NCI-H2081 (cell line): ENCODE data around the gene EFEMP2.
A peak's percentile ranks its signal among the peaks of the same experiment; 100 is the strongest.

Source experiments
- DNase-seq, 2 experiments: peaks; one replicate each; lab custom pipeline; 2025; lab: John Stamatoyannopoulos, UW

The EFEMP2 gene

GRCh38 chr11:65826984-65827735, 45.4 kb downstream of the EFEMP2 start:
- no peak for DNase-seq

GRCh38 chr11:65822776-65823528, 49.6 kb downstream of the EFEMP2 start:
- DNase-seq: peak; percentile 46 to 89

- DNase-seq: peak; percentile 56 to 87
Observed at GRCh38 chr11:65821107-65821506, 51.5 kb downstream of the EFEMP2 start.

- DNase-seq: peak; percentile 80 to 87
Observed at GRCh38 chr11:65817835-65818680, 54.5 kb downstream of the EFEMP2 start.

GRCh38 chr11:65817312-65817834, 55.2 kb downstream of the EFEMP2 start:
- DNase-seq: no peak

- no peak for DNase-seq
Observed at GRCh38 chr11:65816696-65817095, 55.9 kb downstream of the EFEMP2 start.
